Activated CD4-positive, alpha-beta T cell treated with anti-CD3 and anti-CD28 coated beads, Interleukin-10, Interleukin-2, amounts not matched to agents 100 ng/mL and 50 ng/mL, durations not matched to agents 16 hours and 8 hours (primary cell): Measurements from ENCODE around the gene PHTF2.
"Not testable (repeated sequence)": the region's sequence is repeated elsewhere in the genome, so short reads cannot be mapped to it uniquely, and the experiment has no call there.

Experiments
- DNase-seq: peaks from one replicate; pipeline ENCODE4 v3.0.0-alpha.2; 2020

Gene PHTF2

GRCh38 chr7:77831953-77832352 is 33.4 kb downstream of the PHTF2 start:
- DNase-seq, result no peak

DNA sequence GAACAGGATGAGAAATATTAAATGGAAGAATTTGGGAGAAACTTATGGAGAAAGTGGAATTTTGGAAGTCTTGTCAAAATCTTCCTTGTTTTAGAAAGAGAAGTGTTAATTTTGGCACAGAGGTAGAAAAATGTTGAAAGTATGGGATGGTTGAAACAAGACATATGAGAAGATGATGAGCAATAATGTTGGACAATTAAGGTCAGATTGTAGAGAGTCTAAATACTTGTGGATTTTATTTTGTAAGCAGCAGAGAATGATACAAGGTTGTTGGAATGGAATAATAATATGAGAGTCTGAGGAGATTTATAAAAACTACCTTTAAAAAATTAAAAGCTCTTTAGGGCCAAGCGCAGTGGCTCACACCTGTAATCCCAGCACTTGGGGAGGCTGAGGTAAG is 34.6 kb downstream of the PHTF2 start:
- DNase-seq, result no peak

GRCh38 chr7:77836425-77836824 is 37.9 kb downstream of the PHTF2 start:
- DNase-seq, result not testable (repeated sequence)

GRCh38 chr7:77837275-77837674 is 38.7 kb downstream of the PHTF2 start:
- no peak for DNase-seq

DNA sequence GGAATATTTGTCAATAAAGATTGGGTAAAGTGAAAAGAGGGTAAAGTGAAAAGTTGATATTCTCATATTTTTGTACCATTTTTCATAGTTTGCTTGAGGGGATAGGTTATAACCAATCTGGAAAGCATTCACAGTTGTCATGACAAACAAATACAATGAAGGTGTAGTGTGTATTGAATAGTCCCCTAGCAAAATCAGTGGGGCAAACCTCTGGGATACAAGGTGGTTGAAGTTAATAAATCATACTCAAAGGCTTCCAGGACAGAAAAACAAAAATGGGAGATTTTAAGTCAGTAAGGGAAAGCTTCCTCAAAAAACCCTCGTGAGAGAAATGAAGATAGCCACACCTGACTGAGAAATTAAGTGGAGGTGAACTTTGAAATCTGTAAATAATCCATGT is 39.4 kb downstream of the PHTF2 start:
- DNase-seq, result no peak

GRCh38 chr7:77838929-77839491 is 40.4 kb downstream of the PHTF2 start:
- DNase-seq, result no peak

DNA sequence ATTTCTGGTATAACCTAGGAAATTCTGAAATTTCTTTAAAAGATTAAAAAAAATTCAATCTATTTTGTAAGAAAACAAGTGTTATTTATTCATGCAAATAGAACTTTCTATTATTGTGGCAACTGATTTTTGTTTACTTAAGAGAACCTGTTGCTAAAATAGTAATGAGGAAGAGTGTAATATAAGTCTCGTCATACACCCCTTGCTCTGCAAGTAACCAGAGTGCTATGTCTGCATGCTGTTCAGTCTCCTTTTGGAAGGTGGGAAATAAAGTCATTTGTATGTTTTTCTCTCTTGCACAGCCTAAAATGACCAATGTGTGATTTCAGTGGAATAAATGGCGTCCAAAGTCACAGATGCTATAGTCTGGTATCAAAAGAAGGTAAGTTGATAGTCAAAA is 41.3 kb downstream of the PHTF2 start:
- no peak for DNase-seq

DNA sequence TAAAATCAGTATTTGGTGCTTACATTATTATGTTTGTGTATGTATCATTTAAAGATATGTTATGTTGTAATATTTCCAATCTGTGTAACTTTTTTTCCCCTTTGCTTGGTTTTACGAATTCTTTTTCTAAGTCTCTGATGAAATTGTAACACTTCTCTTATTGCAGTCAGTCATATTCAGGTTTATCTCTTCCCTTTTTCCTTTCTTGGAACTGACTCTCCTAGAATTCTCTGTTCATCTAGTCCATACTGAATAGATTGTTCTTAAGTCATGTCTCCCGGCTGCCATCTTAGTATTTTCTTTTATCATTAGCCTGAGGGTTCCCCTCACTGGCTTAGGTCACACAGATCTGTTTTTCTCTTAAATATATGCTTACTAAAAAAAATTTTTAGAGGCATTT is 44.6 kb downstream of the PHTF2 start:
- no peak for DNase-seq

DNA sequence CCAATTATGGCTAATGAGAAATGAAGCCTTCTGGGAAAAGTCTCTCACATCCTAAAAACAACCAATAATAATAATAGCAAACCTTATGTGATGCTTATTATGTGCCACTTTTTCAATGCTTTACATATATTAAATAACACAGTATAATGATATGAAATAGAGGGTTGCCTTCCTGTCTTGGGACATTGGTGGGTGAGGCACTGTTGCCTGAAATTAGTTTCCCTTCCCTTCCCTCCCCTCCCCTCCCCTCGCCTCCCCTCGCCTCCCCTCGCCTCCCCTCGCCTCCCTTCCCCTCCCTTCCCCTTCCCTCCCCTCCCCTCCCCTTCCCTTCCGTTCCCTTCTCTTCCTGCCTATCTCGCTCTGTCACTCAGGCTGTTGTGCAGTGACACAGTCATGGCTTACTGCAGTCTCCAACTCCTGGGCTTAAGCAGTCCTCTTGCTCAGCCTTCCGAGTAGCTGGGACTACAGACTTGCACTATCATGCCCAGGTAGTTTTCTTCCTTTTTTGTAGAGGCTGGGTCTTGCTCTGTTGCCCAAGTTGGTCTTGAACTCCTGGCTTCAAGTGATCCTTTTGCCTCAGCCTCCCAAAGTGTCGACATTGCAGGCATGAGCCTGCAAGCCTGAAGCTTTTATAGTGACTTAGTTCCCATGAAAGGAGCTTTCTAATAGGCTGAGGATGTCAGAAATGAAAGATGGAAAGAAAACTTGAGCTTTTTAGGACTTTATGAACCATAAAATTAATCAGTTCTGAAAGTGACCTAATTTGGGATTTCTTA is 47.9 kb downstream of the PHTF2 start:
- no peak for DNase-seq

DNA sequence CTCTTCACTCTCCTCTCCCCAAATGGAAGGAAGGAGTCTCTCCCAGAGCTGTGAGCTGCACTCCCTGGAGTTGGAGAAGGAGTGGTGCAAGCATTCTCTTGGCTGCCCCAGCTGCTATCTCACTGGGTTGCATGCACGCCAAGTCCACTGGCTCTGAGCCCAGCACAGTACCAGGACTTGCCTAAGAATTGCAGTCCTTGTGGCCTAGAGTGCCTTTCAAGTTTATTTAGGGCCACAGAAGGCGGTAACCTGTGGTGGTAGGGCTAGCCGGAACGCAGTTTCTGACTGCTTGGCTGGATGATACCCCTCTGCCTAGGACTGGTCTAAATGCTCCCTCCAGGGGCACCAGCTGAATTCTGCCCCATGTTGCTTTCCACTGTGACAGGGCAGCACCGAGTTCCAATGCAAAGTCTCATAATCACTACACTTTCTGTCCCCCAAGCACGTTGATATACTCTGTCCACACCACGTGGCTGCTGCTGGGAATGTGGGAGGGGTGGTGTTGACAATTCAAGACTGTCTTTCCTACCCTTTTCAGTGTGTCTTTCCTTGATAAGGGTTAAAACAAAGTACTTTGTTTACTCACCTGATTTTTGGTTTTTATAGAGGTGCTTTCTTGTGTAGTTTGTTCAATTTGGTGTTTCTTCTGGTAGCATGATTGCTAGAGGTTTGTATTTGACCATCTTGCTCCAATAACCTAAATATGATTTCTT is 57.0 kb downstream of the PHTF2 start:
- no peak for DNase-seq

GRCh38 chr7:77858278-77858677 is 59.7 kb downstream of the PHTF2 start:
- DNase-seq, result no peak

GRCh38 chr7:77859343-77859742 is 60.8 kb downstream of the PHTF2 start:
- DNase-seq, result no peak

DNA sequence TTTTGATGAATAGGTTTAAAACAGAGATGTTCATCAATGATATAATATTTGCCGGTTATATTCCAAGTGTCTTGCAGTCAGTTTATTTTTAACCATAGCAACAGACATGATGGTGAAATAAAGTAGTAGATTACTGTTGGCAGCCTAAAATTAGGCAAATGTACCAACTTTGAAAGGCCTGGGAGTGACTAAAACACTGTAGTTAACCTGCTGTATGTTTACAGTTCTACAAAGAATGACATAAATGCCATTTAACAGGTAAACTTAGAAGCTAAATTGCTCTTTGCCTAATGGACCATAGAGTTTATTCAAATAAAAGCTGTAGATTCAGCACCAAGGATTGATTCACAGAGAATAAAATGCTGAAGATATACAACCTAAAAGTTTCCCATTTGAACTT is 64.1 kb downstream of the PHTF2 start:
- DNase-seq, result no peak

- no peak for DNase-seq
Observed at GRCh38 chr7:77863860-77864259, 65.3 kb downstream of the PHTF2 start.

DNA sequence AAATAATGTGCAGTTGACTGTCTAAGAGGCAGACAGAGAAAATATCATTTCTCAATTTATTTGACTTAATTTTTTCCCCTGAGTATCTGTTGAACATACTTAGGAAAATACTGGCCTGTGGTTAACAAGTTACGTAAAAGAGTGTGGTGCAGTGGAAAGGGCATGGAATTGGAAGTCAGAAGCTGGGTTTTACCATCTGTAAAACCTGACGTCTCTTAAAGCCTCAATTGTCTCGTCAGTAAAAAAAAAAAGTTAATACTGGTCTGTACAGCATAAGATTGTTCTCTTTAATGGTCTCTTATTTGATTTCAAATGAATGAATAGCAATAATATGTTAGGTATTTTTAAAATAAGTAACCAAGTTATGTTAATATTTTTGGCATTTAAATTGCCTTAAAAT is 67.8 kb downstream of the PHTF2 start:
- no peak for DNase-seq

- no peak for DNase-seq
Observed at GRCh38 chr7:77866786-77867536, 68.4 kb downstream of the PHTF2 start.

DNA sequence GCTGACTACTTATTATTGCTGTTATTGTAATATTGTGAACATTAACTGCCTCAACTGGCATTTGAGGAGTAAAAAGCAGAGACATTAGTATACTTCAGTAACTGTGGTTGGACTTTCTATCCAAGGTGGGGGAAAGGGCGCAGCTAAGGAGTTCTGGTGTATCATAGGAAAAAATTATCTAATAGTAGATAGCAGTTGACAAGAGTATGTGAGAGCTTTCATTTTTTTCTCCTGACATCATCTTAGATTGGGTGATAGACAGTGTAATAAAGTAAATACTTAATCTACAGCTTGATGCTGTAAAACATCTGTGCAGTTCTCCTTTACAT is 68.9 kb downstream of the PHTF2 start:
- no peak for DNase-seq

DNA sequence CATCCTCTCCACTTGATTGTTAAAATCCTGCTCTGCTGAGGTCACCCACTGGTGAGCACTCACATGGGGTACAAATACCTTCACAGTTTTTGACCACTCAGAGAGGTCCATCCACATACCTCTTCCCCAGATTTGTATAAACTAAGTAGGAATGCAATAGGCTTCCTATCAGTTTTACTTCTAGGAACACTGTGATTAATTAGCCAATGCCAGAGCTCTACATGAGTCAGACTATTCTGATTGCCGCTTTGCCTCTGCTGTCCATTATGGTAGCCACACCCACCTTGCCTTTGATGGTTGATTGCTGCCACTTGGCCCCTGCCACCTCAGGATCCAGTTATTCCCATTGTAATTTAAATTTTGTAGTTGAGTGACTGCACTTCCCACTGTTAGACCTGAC is 73.7 kb downstream of the PHTF2 start:
- DNase-seq, result not testable (repeated sequence)

GRCh38 chr7:77873416-77874327 is 75.1 kb downstream of the PHTF2 start:
- DNase-seq, result not testable (repeated sequence)

- no peak for DNase-seq
Observed at GRCh38 chr7:77877791-77878190, 79.2 kb downstream of the PHTF2 start.

GRCh38 chr7:77878500-77878899 is 79.9 kb downstream of the PHTF2 start:
- no peak for DNase-seq

GRCh38 chr7:77879272-77879671 is 80.7 kb downstream of the PHTF2 start:
- no peak for DNase-seq

DNA sequence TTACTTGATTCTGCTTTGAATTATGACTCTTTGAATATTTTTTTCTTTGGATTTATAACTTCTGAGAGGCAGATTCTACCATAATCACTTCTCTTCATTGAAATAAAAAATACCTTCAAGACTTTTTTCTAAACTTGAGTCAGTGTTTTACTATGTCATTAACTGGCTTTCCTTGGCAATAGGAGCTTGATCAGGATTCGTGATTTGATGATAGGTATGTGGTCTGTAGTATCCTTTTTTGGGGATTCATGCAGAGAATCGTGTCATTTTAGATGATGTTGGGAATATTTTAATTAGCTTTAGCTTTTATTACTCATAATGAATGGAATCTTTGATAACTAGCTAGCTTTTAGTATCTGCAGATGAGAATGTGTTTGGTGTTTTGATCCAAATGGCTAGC is 83.3 kb downstream of the PHTF2 start:
- no peak for DNase-seq
